Measurements from ENCODE around the gene PARD6B.

PARD6B gene

DNA sequence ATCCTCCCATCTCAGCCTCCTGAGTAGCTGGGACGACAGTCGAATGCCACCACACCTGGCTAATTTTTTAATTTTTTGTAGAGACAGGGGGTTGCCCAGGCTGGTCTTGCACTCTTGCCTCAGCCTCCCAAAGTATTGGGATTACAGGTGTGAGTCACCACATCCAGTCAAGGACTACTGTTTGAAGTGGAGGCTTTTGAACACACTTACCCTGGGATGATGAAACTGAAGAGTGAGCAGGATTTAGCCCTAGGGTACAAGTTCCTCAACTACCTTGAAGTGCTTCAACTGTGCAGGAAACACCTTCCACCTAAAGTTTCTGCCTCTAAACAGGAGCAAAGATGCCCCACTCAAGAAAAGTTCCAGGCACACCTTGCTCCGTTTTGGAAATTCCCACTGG lies 15.7 kb upstream of the PARD6B start:
- H3K4me3 ChIP-seq (replicated peaks; ENCODE audit: low read depth, low read length), result no peak overlapping the region
- no peaks in the 10 kb centered on the region; the same call in none of the 2 replicates for H3K27me3 ChIP-seq (replicated peaks; ENCODE audit: control insufficient read depth, insufficient read depth, low read length)
- no peak for DNase-seq (ENCODE audit: extremely low read depth, insufficient read length)
- H3K36me3 ChIP-seq (ENCODE audit: control insufficient read depth, insufficient read depth, low read length), result no peaks in the 10 kb centered on the region
- TF ChIP-seq, protein P1, sequence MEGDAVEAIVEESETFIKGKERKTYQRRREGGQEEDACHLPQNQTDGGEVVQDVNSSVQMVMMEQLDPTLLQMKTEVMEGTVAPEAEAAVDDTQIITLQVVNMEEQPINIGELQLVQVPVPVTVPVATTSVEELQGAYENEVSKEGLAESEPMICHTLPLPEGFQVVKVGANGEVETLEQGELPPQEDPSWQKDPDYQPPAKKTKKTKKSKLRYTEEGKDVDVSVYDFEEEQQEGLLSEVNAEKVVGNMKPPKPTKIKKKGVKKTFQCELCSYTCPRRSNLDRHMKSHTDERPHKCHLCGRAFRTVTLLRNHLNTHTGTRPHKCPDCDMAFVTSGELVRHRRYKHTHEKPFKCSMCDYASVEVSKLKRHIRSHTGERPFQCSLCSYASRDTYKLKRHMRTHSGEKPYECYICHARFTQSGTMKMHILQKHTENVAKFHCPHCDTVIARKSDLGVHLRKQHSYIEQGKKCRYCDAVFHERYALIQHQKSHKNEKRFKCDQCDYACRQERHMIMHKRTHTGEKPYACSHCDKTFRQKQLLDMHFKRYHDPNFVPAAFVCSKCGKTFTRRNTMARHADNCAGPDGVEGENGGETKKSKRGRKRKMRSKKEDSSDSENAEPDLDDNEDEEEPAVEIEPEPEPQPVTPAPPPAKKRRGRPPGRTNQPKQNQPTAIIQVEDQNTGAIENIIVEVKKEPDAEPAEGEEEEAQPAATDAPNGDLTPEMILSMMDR (IDR thresholded peaks at IDR 0.05; ENCODE audit: insufficient read depth, low read length, poor library complexity, severe bottlenecking), result no peak

GRCh38 chr20:50716518-50716917 lies 14.9 kb upstream of the PARD6B start:
- Histone ChIP-seq H3K27me3 (replicated peaks; ENCODE audit: control insufficient read depth, insufficient read depth, low read length) (no peaks in the 10 kb centered on the region; the same call in none of the 2 replicates), H3K36me3 (ENCODE audit: control insufficient read depth, insufficient read depth, low read length) (no peaks in the 10 kb centered on the region), H3K4me3 (replicated peaks; ENCODE audit: low read depth, low read length) (no peak overlapping the region)
- no peak for DNase-seq (ENCODE audit: extremely low read depth, insufficient read length)
- TF ChIP-seq, protein P1 (IDR thresholded peaks at IDR 0.05; ENCODE audit: insufficient read depth, low read length, poor library complexity, severe bottlenecking), result no peak

DNA sequence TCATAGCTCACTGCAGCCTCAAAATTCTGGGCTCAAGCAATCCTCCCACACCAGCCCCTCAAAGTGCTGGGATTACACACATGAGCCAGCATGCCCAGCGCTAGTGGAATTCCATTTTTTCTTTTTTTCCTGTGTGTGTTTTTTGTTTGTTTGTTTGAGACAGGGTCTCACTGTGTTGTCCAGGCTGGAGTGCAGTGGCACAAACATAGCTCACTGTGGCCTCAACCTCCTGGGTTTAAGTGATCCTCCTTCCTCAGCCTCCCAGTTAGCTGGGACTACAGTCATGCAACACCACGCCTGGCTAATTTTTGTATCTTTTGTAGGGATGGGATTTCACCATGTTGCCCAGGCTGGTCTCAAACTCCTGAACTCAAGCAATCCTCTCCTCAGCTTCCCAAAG lies 14.1 kb upstream of the PARD6B start:
- no peaks in the 10 kb centered on the region; the same call in none of the 2 replicates for H3K27me3 ChIP-seq (replicated peaks; ENCODE audit: control insufficient read depth, insufficient read depth, low read length)
- no peak overlapping the region for H3K4me3 ChIP-seq (replicated peaks; ENCODE audit: low read depth, low read length)
- TF ChIP-seq, protein P1 (IDR thresholded peaks at IDR 0.05; ENCODE audit: insufficient read depth, low read length, poor library complexity, severe bottlenecking), result no peak
- H3K36me3 ChIP-seq (ENCODE audit: control insufficient read depth, insufficient read depth, low read length), result no peaks in the 10 kb centered on the region
- DNase-seq (ENCODE audit: extremely low read depth, insufficient read length), result no peak

- DNase-seq (ENCODE audit: extremely low read depth, insufficient read length), result no peak
- TF ChIP-seq, protein P1 (IDR thresholded peaks at IDR 0.05; ENCODE audit: insufficient read depth, low read length, poor library complexity, severe bottlenecking), result no peak
- Histone ChIP-seq H3K27me3 (replicated peaks; ENCODE audit: control insufficient read depth, insufficient read depth, low read length) (no peaks in the 10 kb centered on the region; the same call in 1 of the 2 replicates), H3K4me3 (replicated peaks; ENCODE audit: low read depth, low read length) (no peak overlapping the region), H3K36me3 (ENCODE audit: control insufficient read depth, insufficient read depth, low read length) (no peaks in the 10 kb centered on the region)
These were observed 13.2 kb upstream of the PARD6B start for GRCh38 chr20:50717974-50718761.

DNA sequence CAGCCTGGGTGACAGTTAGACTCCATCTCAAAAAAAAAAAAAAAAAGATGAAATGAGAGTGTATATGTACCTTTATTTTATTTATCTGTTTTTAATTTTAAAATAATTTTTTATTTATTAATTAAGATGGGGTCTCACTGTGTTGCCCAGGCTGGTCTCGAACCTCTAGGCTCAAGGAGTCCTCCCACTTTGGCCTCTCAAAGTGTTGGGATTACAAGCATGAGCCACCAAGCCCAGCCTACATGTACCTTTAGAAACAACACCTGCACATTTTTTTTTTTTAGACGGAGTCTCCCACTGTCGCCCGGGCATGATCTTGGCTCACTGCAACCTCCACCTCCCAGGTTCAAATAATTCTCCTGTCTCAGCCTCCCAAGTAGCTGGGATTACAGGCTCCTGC lies 12.1 kb upstream of the PARD6B start:
- Histone ChIP-seq H3K27me3 (replicated peaks; ENCODE audit: control insufficient read depth, insufficient read depth, low read length) (no peaks in the 10 kb centered on the region; the same call in 1 of the 2 replicates), H3K4me3 (replicated peaks; ENCODE audit: low read depth, low read length) (no peak overlapping the region), H3K36me3 (ENCODE audit: control insufficient read depth, insufficient read depth, low read length) (no peaks in the 10 kb centered on the region)
- no peak for DNase-seq (ENCODE audit: extremely low read depth, insufficient read length)
- TF ChIP-seq, protein P1 (IDR thresholded peaks at IDR 0.05; ENCODE audit: insufficient read depth, low read length, poor library complexity, severe bottlenecking), result no peak

All from GM06990 (cell line).